ENCODE results near the gene KRT80. TPM values are rescaled to one million over a fixed set of nuclear protein-coding genes. Genes with fewer than 3 reads are reported as not detected.

Gene KRT80
- total RNA-seq, 1 donor from 2014 or later, result 2.7 TPM

GRCh38 chr12:52141875-52142274 lies 49.9 kb downstream of the KRT80 start:
- Mint-ChIP-seq H3K27me3 (ENCODE audit: low read depth) (no peaks in the 10 kb centered on the region), H3K4me3 (no peak overlapping the region), H3K4me1 (peaks cover 26% of the 10 kb centered on the region), H3K27ac (no peak overlapping the region), H3K9me3 (no peaks in the 10 kb centered on the region), H3K36me3 (no peaks in the 10 kb centered on the region)
- DNase-seq (ENCODE audit: low spot score in 2 of 2, unreplicated experiment in 2 of 2), result no peak
- TF ChIP-seq, protein P1, sequence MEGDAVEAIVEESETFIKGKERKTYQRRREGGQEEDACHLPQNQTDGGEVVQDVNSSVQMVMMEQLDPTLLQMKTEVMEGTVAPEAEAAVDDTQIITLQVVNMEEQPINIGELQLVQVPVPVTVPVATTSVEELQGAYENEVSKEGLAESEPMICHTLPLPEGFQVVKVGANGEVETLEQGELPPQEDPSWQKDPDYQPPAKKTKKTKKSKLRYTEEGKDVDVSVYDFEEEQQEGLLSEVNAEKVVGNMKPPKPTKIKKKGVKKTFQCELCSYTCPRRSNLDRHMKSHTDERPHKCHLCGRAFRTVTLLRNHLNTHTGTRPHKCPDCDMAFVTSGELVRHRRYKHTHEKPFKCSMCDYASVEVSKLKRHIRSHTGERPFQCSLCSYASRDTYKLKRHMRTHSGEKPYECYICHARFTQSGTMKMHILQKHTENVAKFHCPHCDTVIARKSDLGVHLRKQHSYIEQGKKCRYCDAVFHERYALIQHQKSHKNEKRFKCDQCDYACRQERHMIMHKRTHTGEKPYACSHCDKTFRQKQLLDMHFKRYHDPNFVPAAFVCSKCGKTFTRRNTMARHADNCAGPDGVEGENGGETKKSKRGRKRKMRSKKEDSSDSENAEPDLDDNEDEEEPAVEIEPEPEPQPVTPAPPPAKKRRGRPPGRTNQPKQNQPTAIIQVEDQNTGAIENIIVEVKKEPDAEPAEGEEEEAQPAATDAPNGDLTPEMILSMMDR (IDR thresholded peaks at IDR 0.05; ENCODE audit: unreplicated experiment), result no peak

GRCh38 chr12:52141306-52141705 lies 50.5 kb downstream of the KRT80 start:
- H3K4me1 Mint-ChIP-seq, result peaks cover 26% of the 10 kb centered on the region

GRCh38 chr12:52139579-52140062 lies 52.2 kb downstream of the KRT80 start:
- Mint-ChIP-seq H3K9me3 (no peaks in the 10 kb centered on the region), H3K27me3 (ENCODE audit: low read depth) (no peaks in the 10 kb centered on the region), H3K36me3 (no peaks in the 10 kb centered on the region), H3K27ac (no peak overlapping the region), H3K4me3 (no peak overlapping the region), H3K4me1 (peaks cover 14% of the 10 kb centered on the region)
- TF ChIP-seq, protein P1 (IDR thresholded peaks at IDR 0.05; ENCODE audit: unreplicated experiment), result peak; percentile 69
- DNase-seq (ENCODE audit: low spot score in 2 of 2, unreplicated experiment in 2 of 2), result peak in 1 of 2 experiments; percentile 69

More at GRCh38 chr12:52141306-52141705, 50.5 kb downstream of the KRT80 start:
- no peaks in the 10 kb centered on the region for H3K27me3 Mint-ChIP-seq (ENCODE audit: low read depth)
- H3K4me3 Mint-ChIP-seq, result no peak overlapping the region
- H3K27ac Mint-ChIP-seq, result no peak overlapping the region
- no peak for DNase-seq (ENCODE audit: low spot score in 2 of 2, unreplicated experiment in 2 of 2)
- TF ChIP-seq, protein P1 (IDR thresholded peaks at IDR 0.05; ENCODE audit: unreplicated experiment), result peak; percentile 21
- H3K9me3 Mint-ChIP-seq, result no peaks in the 10 kb centered on the region
- no peaks in the 10 kb centered on the region for H3K36me3 Mint-ChIP-seq

DNA sequence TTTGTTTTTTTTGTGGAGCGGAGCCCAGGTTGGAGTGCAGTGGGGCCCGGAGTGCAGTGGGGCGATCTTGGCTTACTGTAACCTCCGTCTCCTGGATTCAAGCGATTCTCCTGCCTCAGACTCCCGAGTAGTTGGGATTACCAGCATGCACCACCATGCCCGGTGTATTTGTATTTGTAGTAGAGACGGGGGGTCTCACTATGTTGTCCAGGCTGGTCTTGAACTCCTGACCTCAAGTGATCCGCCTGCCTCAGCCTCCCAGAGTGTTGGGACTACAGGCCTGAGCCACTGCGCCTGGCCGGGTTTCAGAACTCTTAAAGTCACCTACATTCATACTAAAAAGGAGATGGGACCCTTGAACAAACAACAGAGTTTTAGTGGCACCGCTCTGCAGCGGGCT lies 52.7 kb downstream of the KRT80 start:
- TF ChIP-seq, protein P1 (IDR thresholded peaks at IDR 0.05; ENCODE audit: unreplicated experiment), result no peak
- H3K4me3 Mint-ChIP-seq, result no peak overlapping the region
- H3K4me1 Mint-ChIP-seq, result peaks cover 10% of the 10 kb centered on the region
- no peaks in the 10 kb centered on the region for H3K36me3 Mint-ChIP-seq
- no peak for DNase-seq (ENCODE audit: low spot score in 2 of 2, unreplicated experiment in 2 of 2)
- H3K9me3 Mint-ChIP-seq, result no peaks in the 10 kb centered on the region
- no peaks in the 10 kb centered on the region for H3K27me3 Mint-ChIP-seq (ENCODE audit: low read depth)
- no peak overlapping the region for H3K27ac Mint-ChIP-seq

DNA sequence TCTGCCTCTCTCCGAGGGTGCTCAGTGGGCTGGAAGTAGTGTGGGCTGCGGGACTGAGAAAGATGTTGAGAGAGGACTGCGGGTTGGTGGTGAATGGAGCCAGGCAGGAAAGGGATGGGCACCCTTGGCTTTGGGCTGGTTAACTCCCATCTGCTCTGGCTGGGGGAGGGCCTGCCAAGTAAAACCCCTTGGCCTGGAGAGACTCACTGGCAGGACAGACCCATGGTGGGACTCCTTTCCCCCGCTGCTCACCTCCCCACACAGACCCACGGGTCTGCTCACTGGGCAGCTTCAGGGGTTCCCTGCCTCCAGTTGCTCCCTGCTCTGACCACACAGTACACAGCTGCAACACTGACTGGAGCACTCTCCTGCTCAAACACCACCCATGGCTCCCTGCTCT lies 54.1 kb downstream of the KRT80 start:
- Mint-ChIP-seq H3K27ac (no peak overlapping the region), H3K27me3 (ENCODE audit: low read depth) (no peaks in the 10 kb centered on the region), H3K4me3 (no peak overlapping the region), H3K4me1 (no peaks in the 10 kb centered on the region), H3K9me3 (no peaks in the 10 kb centered on the region), H3K36me3 (no peaks in the 10 kb centered on the region)
- DNase-seq (ENCODE audit: low spot score in 2 of 2, unreplicated experiment in 2 of 2), result no peak
- TF ChIP-seq, protein P1 (IDR thresholded peaks at IDR 0.05; ENCODE audit: unreplicated experiment), result no peak

GRCh38 chr12:52132754-52133161 lies 59.1 kb downstream of the KRT80 start:
- Mint-ChIP-seq H3K27ac (no peak overlapping the region), H3K36me3 (no peaks in the 10 kb centered on the region), H3K9me3 (no peaks in the 10 kb centered on the region), H3K4me1 (no peaks in the 10 kb centered on the region), H3K4me3 (no peak overlapping the region), H3K27me3 (ENCODE audit: low read depth) (peaks cover 2% of the 10 kb centered on the region)
- TF ChIP-seq, protein P1 (IDR thresholded peaks at IDR 0.05; ENCODE audit: unreplicated experiment), result no peak
- no peak for DNase-seq (ENCODE audit: low spot score in 2 of 2, unreplicated experiment in 2 of 2)

All from mesothelial cell of epicardium (in vitro differentiated cells).